GM12878 (cell line): Measurements from ENCODE around the gene SNRPA1. TPM values are rescaled to one million over a fixed set of nuclear protein-coding genes. Genes with fewer than 3 reads are reported as not detected.

Source experiments
- ATAC-seq: fragments of 200-7000 bp; cut with Tn5 transposase; 3 replicates; pipeline ENCODE4 v1.9.1; 2020; ENCODE audit warnings: mild to moderate bottlenecking, moderate library complexity
- BruUV-seq: library from RNA; stranded (reverse); fragments of 400-500 nt; replicated peaks from 2 replicates; lab custom pipeline; 2021; lab: Mats Ljungman, UMichigan
- CTCF ChIA-PET: fragments of 300-600 bp; sonication (Branson Sonifier 250); formaldehyde crosslinking; extraction: SDS; loops from one replicate; lab custom pipeline; 2021; ENCODE audit warnings: inconsistent platforms; lab: Yijun Ruan, JAX
- POLR2A ChIA-PET: fragments of 350-600 bp; formaldehyde crosslinking; extraction: SDS; loops from one replicate; lab custom pipeline; 2021; ENCODE audit warnings: inconsistent platforms; lab: Charles Lee
- RAD21 ChIA-PET: fragments of 300-600 bp; sonication (Branson Sonifier 250); formaldehyde crosslinking; loops from one replicate; lab custom pipeline; 2023; ENCODE audit warnings: antibody characterized with exemption; ENCODE audit not compliant: unreplicated experiment; lab: Charles Lee
- SMC1A ChIA-PET: fragments of 300-600 bp; sonication (Branson Sonifier 250); formaldehyde crosslinking; loops from one replicate; lab custom pipeline; 2023; ENCODE audit not compliant: unreplicated experiment, uncharacterized antibody; lab: Charles Lee
- DNase-seq: peaks from one replicate; pipeline ENCODE4 v3.0.0-alpha.2; 2011; ENCODE audit warnings: low read depth, low spot score
- FAIRE-seq: peaks from 3 replicates; lab custom pipeline; 2011; peaks lifted over from hg19 to GRCh38; lab: Jason Lieb, UNC
- H2AFZ ChIP-seq: 2 replicates; pipeline ENCODE4 v1.6.0; 2011; ENCODE audit warnings: low read depth, low read length, control low read depth; ENCODE audit not compliant: control insufficient read depth
- H3K27ac ChIP-seq: 2 replicates; pipeline ENCODE4 v1.5.1; 2011; ENCODE audit warnings: control low read depth; ENCODE audit not compliant: control insufficient read depth, insufficient read depth
- H3K27me3 ChIP-seq, 2 experiments: replicated peaks in 1 of 2; 2 replicates each; pipeline versions ENCODE4 v1.6.0 to v1.6.1; 2011; ENCODE audit warnings: low read length in 1 of 2; ENCODE audit not compliant: control insufficient read depth in 2 of 2, insufficient read depth in 2 of 2
- H3K36me3 ChIP-seq, 2 experiments: 2 replicates each; pipeline ENCODE4 v1.5.1; 2011; ENCODE audit warnings: low read length in 1 of 2; ENCODE audit not compliant: control insufficient read depth in 2 of 2, insufficient read depth in 2 of 2
- H3K4me1 ChIP-seq: 2 replicates; pipeline ENCODE4 v1.6.1; 2011; ENCODE audit warnings: mild to moderate bottlenecking, low read length, moderate library complexity, mixed read lengths; ENCODE audit not compliant: control insufficient read depth, insufficient read depth
- H3K4me2 ChIP-seq: 2 replicates; pipeline ENCODE4 v1.6.0; 2011; ENCODE audit warnings: control low read depth; ENCODE audit not compliant: control insufficient read depth, insufficient read depth
- H3K4me3 ChIP-seq: fragments of 200-600 bp; sonication (generic); 2 replicates; pipeline ENCODE4 v1.5.1; 2016
- H3K79me2 ChIP-seq: 2 replicates; pipeline ENCODE4 v1.6.0; 2011; ENCODE audit warnings: low read length; ENCODE audit not compliant: control insufficient read depth, insufficient read depth
- H3K9ac ChIP-seq: 2 replicates; pipeline ENCODE4 v1.8.0; 2011; ENCODE audit warnings: low read length, control low read depth, mixed read lengths; ENCODE audit not compliant: control insufficient read depth, insufficient read depth
- H3K9me3 ChIP-seq: replicated peaks from 3 replicates; pipeline ENCODE4 v1.5.1; 2011; ENCODE audit warnings: mild to moderate bottlenecking, low read length; ENCODE audit not compliant: control insufficient read depth, insufficient read depth
- H4K20me1 ChIP-seq: 2 replicates; pipeline ENCODE4 v1.6.0; 2011; ENCODE audit not compliant: control insufficient read depth, insufficient read depth
- BMI1 ChIP-seq: fragments of 450-650 bp; IDR thresholded peaks from 2 replicates; pipeline ENCODE4 v1.6.1; 2016; ENCODE audit warnings: mild to moderate bottlenecking, moderate library complexity, borderline replicate concordance
- CBX3 ChIP-seq: fragments of 200-600 bp; sonication (generic); IDR thresholded peaks from 2 replicates; pipeline ENCODE4 v1.6.1; 2016; ENCODE audit warnings: low read depth, borderline replicate concordance
- CHD1 ChIP-seq: IDR thresholded peaks from 2 replicates; pipeline ENCODE4 v1.6.1; 2012; ENCODE audit warnings: low read depth, low read length, improper control_type of control experiment
- FOXK2 ChIP-seq: fragments of 450-650 bp; IDR thresholded peaks from 2 replicates; pipeline ENCODE4 v1.6.1; 2017; ENCODE audit warnings: mild to moderate bottlenecking, moderate library complexity
- PKNOX1 ChIP-seq: fragments of 450-650 bp; IDR thresholded peaks from 2 replicates; pipeline ENCODE4 v1.6.1; 2016; ENCODE audit warnings: mild to moderate bottlenecking
- RFX5 ChIP-seq: IDR thresholded peaks from 2 replicates; pipeline ENCODE4 v1.6.1; 2011; ENCODE audit warnings: low read depth, low read length, improper control_type of control experiment
- WGBS: methylation state at CpG from one replicate; pipeline ENCODE4 v1.1.6; 2016; ENCODE audit warnings: low lambda C conversion rate; ENCODE audit not compliant: insufficient replicate concordance, insufficient coverage; ENCODE audit errors: missing lambda C conversion rate; 5-methylcytosine and 5-hydroxymethylcytosine counted together
- in situ Hi-C: fragments of 300-500 bp; cut with MboI; formaldehyde crosslinking; loops from 9 replicates; pipeline ENCODE4 v1.14.3; 2018; ENCODE audit warnings: mixed read lengths
- intact Hi-C: fragments of 100-400 bp; cut with micrococcal nuclease; formaldehyde crosslinking; loops from one replicate; pipeline ENCODE4 v1.14.2; 2022; ENCODE audit not compliant: unreplicated experiment
- polyA plus RNA-seq, 11 experiments: library from polyadenylated mRNA; depleted of rRNA in 4 of 11; unstranded in 6 of 11; stranded (reverse) in 5 of 11; fragments of >200 nt; fragmentation: Nextera tagmentation in 4 of 11; fragmentation: Illumina TruSeq in 1 of 11; extraction: Ambion mirVana in 4 of 11; extraction: Trizol in 1 of 11; gene quantifications; 1 replicate in 1 of 11; 2 replicates in 10 of 11; pipeline versions ENCODE4 v1.2.1 to v1.2.3, GENCODE V29; 2011 to 2016; ENCODE audit warnings: inconsistent platforms in 2 of 11, missing spikeins in 2 of 11, low read depth in 1 of 11
- total RNA-seq, 4 experiments: library from RNA; depleted of rRNA in 3 of 4; stranded (reverse); fragments of >200 nt in 3 of 4; fragmentation: Illumina TruSeq in 1 of 4; extraction: Trizol in 1 of 4; gene quantifications; 2 replicates each; pipeline versions ENCODE4 v1.2.1 to v1.2.3, GENCODE V29; 2013 to 2021
- TF ChIP-seq, protein P1 (sequence below): fragments of 450-650 bp; formaldehyde crosslinking; IDR thresholded peaks from 2 replicates; pipeline ENCODE4 v1.5.0; 2022; ENCODE audit warnings: mild to moderate bottlenecking, missing genetic modification characterization
- TF ChIP-seq, protein P2 (sequence below): fragments of 450-650 bp; IDR thresholded peaks from 2 replicates; pipeline ENCODE4 v1.6.1; 2017; ENCODE audit warnings: mild to moderate bottlenecking, low read depth, inconsistent platforms; ENCODE audit not compliant: poor library complexity, severe bottlenecking
- TF ChIP-seq, protein P3 (sequence below): IDR thresholded peaks from 2 replicates; pipeline ENCODE4 v1.6.1; 2011; ENCODE audit warnings: borderline replicate concordance, low read depth, mild to moderate bottlenecking, moderate library complexity, low read length; ENCODE audit not compliant: insufficient read depth, poor library complexity, severe bottlenecking

SNRPA1 gene
- total and polyA plus RNA-seq, 10 of the 15 experiments (the other 5 are each of a cell fraction or from before 2014, with no cell fraction given), result 59.9 to 267 (median 161) TPM

GRCh38 chr15:101332061-101332467 lies 37.0 kb upstream of the SNRPA1 start:
- in situ Hi-C loops (no loop called here), intact Hi-C loops (no loop called here)
- H4K20me1 ChIP-seq, result no peaks in the 10 kb centered on the region
- H3K27me3 ChIP-seq, result peaks cover 0 to 1% of the 10 kb centered on the region in 2 experiments; a peak in 2 of 4 replicates
- RAD21 ChIA-PET, result no interaction called here
- FAIRE-seq (no peak), ATAC-seq (no peak), DNase-seq (no peak)
- no peaks in the 10 kb centered on the region for H3K36me3 ChIP-seq
- H3K79me2 ChIP-seq, result no peaks in the 10 kb centered on the region
- H3K4me2 ChIP-seq, result no peak overlapping the region
- H3K4me1 ChIP-seq, result peaks cover 4% of the 10 kb centered on the region; the same call in 1 of the 2 replicates
- no peak overlapping the region for H3K27ac ChIP-seq
- BruUV-seq, result no TSS peak
- CTCF ChIA-PET, result interaction anchor here (1.3 kb wide), 1 partner anchor 335 kb away, joined by 4 read pairs; no protein-coding TSS in a partner anchor
- H3K9me3 ChIP-seq, result peaks cover 28% of the 10 kb centered on the region
- H2AFZ ChIP-seq, result no peak overlapping the region
- POLR2A ChIA-PET, result no interaction called here
- no peak overlapping the region for H3K9ac ChIP-seq
- H3K4me3 ChIP-seq, result no peak overlapping the region
- TF ChIP-seq, protein P1, sequence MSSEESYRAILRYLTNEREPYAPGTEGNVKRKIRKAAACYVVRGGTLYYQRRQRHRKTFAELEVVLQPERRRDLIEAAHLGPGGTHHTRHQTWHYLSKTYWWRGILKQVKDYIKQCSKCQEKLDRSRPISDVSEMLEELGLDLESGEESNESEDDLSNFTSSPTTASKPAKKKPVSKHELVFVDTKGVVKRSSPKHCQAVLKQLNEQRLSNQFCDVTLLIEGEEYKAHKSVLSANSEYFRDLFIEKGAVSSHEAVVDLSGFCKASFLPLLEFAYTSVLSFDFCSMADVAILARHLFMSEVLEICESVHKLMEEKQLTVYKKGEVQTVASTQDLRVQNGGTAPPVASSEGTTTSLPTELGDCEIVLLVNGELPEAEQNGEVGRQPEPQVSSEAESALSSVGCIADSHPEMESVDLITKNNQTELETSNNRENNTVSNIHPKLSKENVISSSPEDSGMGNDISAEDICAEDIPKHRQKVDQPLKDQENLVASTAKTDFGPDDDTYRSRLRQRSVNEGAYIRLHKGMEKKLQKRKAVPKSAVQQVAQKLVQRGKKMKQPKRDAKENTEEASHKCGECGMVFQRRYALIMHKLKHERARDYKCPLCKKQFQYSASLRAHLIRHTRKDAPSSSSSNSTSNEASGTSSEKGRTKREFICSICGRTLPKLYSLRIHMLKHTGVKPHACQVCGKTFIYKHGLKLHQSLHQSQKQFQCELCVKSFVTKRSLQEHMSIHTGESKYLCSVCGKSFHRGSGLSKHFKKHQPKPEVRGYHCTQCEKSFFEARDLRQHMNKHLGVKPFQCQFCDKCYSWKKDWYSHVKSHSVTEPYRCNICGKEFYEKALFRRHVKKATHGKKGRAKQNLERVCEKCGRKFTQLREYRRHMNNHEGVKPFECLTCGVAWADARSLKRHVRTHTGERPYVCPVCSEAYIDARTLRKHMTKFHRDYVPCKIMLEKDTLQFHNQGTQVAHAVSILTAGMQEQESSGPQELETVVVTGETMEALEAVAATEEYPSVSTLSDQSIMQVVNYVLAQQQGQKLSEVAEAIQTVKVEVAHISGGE (CRISPR knock-in tag), result no peak
- TF ChIP-seq CBX3, result no peak
- TF ChIP-seq, protein P2, sequence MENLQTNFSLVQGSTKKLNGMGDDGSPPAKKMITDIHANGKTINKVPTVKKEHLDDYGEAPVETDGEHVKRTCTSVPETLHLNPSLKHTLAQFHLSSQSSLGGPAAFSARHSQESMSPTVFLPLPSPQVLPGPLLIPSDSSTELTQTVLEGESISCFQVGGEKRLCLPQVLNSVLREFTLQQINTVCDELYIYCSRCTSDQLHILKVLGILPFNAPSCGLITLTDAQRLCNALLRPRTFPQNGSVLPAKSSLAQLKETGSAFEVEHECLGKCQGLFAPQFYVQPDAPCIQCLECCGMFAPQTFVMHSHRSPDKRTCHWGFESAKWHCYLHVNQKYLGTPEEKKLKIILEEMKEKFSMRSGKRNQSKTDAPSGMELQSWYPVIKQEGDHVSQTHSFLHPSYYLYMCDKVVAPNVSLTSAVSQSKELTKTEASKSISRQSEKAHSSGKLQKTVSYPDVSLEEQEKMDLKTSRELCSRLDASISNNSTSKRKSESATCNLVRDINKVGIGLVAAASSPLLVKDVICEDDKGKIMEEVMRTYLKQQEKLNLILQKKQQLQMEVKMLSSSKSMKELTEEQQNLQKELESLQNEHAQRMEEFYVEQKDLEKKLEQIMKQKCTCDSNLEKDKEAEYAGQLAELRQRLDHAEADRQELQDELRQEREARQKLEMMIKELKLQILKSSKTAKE, result no peak
- TF ChIP-seq CHD1, result no peak
- no peak for TF ChIP-seq FOXK2
- TF ChIP-seq RFX5, result no peak
- TF ChIP-seq, protein P3, sequence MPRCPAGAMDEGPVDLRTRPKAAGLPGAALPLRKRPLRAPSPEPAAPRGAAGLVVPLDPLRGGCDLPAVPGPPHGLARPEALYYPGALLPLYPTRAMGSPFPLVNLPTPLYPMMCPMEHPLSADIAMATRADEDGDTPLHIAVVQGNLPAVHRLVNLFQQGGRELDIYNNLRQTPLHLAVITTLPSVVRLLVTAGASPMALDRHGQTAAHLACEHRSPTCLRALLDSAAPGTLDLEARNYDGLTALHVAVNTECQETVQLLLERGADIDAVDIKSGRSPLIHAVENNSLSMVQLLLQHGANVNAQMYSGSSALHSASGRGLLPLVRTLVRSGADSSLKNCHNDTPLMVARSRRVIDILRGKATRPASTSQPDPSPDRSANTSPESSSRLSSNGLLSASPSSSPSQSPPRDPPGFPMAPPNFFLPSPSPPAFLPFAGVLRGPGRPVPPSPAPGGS, result no peak
- TF ChIP-seq PKNOX1, result no peak
- no peak for TF ChIP-seq BMI1
- WGBS, result 66% methylated on average over 7 of the region's 7 CpGs
- SMC1A ChIA-PET, result no interaction called here
